PC-9 (cell line): ENCODE measurements around the gene LPCAT2. TPM values are rescaled to one million over a fixed set of nuclear protein-coding genes. Genes with fewer than 3 reads are reported as not detected.

Experiments
- BruUV-seq: library from RNA; stranded (reverse); fragments of 400-500 nt; replicated peaks from 2 replicates; lab custom pipeline; 2021; lab: Mats Ljungman, UMichigan
- CTCF ChIA-PET: fragments of 300-600 bp; sonication (Branson Sonifier 250); formaldehyde crosslinking; loops from one replicate; lab custom pipeline; 2022; ENCODE audit warnings: antibody characterized with exemption; lab: Charles Lee
- POLR2A ChIA-PET: fragments of 300-600 bp; sonication (Branson Sonifier 250); formaldehyde crosslinking; loops from one replicate; lab custom pipeline; 2022; ENCODE audit warnings: antibody characterized with exemption; ENCODE audit not compliant: unreplicated experiment; lab: Charles Lee
- DNase-seq, 2 experiments: peaks; one replicate each; pipeline versions ENCODE4 v3.0.0 to v3.0.0-alpha.2; 2015 to 2022; ENCODE audit warnings: mixed read lengths in 1 of 2
- H2AFZ ChIP-seq: fragments of 200-600 bp; sonication (generic); 2 replicates; pipeline ENCODE4 v1.8.1; 2017; ENCODE audit warnings: antibody characterized with exemption
- H3F3A ChIP-seq: fragments of 200-600 bp; sonication (generic); 2 replicates; pipeline ENCODE4 v1.8.1; 2017; ENCODE audit warnings: antibody characterized with exemption, mild to moderate bottlenecking, low read depth; ENCODE audit not compliant: insufficient read depth
- H3K27ac ChIP-seq: fragments of 200-600 bp; sonication (generic); 2 replicates; pipeline ENCODE4 v1.6.1; 2016; ENCODE audit warnings: mixed run types
- H3K27me3 ChIP-seq: fragments of 200-600 bp; sonication (generic); 2 replicates; pipeline ENCODE4 v1.6.1; 2016; ENCODE audit warnings: low read depth, mixed run types; ENCODE audit not compliant: insufficient read depth
- H3K36me3 ChIP-seq: fragments of 200-600 bp; sonication (generic); 2 replicates; pipeline ENCODE4 v1.6.1; 2016; ENCODE audit warnings: low read depth, mixed run types
- H3K4me1 ChIP-seq: fragments of 200-600 bp; sonication (generic); replicated peaks from 2 replicates; pipeline ENCODE4 v1.6.1; 2016; ENCODE audit warnings: mixed run types; ENCODE audit not compliant: insufficient read depth
- H3K4me2 ChIP-seq: fragments of 200-600 bp; sonication (generic); 2 replicates; pipeline ENCODE4 v1.6.1; 2017; ENCODE audit warnings: mixed run types
- H3K4me3 ChIP-seq: fragments of 200-600 bp; sonication (generic); 2 replicates; pipeline ENCODE4 v1.6.1; 2016; ENCODE audit warnings: mixed run types
- H3K79me2 ChIP-seq: fragments of 200-600 bp; sonication (generic); 2 replicates; pipeline ENCODE4 v1.6.1; 2017; ENCODE audit warnings: low read depth, mixed run types
- H3K9me2 ChIP-seq: fragments of 200-600 bp; sonication (generic); 2 replicates; pipeline ENCODE4 v1.8.1; 2017; ENCODE audit warnings: mild to moderate bottlenecking; ENCODE audit not compliant: insufficient read depth
- H3K9me3 ChIP-seq: fragments of 200-600 bp; sonication (generic); 2 replicates; pipeline ENCODE4 v1.8.1; 2016; ENCODE audit warnings: low read depth; ENCODE audit not compliant: insufficient read depth
- H4K20me1 ChIP-seq: fragments of 200-600 bp; sonication (generic); 2 replicates; pipeline ENCODE4 v1.8.1; 2017; ENCODE audit not compliant: insufficient read depth
- EZH2 ChIP-seq: fragments of 200-600 bp; sonication (generic); IDR thresholded peaks from 2 replicates; pipeline ENCODE4 v1.8.0; 2017; ENCODE audit warnings: antibody characterized with exemption, low read depth
- intact Hi-C: fragments of 100-400 bp; cut with micrococcal nuclease; formaldehyde crosslinking; loops from one replicate; pipeline ENCODE4 v1.10.0; 2022; ENCODE audit not compliant: unreplicated experiment
- total RNA-seq: library from RNA; stranded (reverse); gene quantifications from 2 replicates; pipeline ENCODE4 v1.2.3, GENCODE V29; 2021
- TF ChIP-seq, protein P1 (sequence below): fragments of 200-600 bp; sonication (generic); conservative IDR thresholded peaks from 2 replicates; pipeline ENCODE4 v1.6.1; 2017; ENCODE audit warnings: mixed run types, antibody characterized with exemption, mild to moderate bottlenecking, moderate library complexity

Gene LPCAT2
- total RNA-seq, 1 experiment from 2014 or later: 87.7 TPM

DNA sequence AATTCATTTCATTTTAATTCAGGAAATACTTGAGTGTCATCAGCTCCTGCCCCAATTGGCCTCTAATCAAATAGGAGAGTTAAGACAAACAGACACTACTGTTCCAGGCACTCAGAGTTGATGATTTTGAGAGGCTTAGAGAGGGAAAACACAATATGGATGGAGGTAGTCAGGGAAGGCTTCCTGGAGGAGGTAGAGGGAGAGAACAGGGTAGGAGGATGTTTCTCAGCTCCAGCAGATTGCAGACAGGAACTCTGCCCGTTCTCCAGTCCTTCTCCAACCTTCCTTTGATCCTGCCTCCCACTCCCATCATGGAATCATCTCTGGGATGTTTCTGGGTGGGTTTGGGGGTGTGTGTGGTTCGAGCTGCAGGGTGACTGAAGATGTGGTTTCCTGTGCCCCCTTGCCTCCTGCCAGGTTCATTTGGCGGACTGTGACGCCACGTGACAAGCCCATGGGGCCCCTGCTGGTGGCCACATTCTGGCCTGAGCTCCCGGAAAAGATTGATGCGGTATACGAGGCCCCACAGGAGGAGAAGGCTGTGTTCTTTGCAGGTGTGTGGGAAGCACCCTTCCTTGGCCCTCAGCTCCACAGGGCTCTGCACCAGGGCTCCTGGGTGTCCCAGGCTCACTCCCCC, 12.2 kb upstream of the LPCAT2 start:
- Histone ChIP-seq H4K20me1 (no peaks in the 10 kb centered on the region), H3K27ac (no peak overlapping the region), H3K79me2 (no peaks in the 10 kb centered on the region), H3K4me2 (no peak overlapping the region), H3K9me3 (no peaks in the 10 kb centered on the region), H3K9me2 (no peaks in the 10 kb centered on the region), H3K27me3 (no peaks in the 10 kb centered on the region), H2AFZ (no peak overlapping the region), H3F3A (peaks cover 27% of the 10 kb centered on the region; the same call in 1 of the 2 replicates), H3K4me1 (peaks cover 31% of the 10 kb centered on the region), H3K36me3 (no peaks in the 10 kb centered on the region), H3K4me3 (no peak overlapping the region)
- no peak for DNase-seq
- TF ChIP-seq, protein P1, sequence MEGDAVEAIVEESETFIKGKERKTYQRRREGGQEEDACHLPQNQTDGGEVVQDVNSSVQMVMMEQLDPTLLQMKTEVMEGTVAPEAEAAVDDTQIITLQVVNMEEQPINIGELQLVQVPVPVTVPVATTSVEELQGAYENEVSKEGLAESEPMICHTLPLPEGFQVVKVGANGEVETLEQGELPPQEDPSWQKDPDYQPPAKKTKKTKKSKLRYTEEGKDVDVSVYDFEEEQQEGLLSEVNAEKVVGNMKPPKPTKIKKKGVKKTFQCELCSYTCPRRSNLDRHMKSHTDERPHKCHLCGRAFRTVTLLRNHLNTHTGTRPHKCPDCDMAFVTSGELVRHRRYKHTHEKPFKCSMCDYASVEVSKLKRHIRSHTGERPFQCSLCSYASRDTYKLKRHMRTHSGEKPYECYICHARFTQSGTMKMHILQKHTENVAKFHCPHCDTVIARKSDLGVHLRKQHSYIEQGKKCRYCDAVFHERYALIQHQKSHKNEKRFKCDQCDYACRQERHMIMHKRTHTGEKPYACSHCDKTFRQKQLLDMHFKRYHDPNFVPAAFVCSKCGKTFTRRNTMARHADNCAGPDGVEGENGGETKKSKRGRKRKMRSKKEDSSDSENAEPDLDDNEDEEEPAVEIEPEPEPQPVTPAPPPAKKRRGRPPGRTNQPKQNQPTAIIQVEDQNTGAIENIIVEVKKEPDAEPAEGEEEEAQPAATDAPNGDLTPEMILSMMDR: no peak
- no peak for TF ChIP-seq EZH2
- BruUV-seq: no TSS peak
- CTCF ChIA-PET: no interaction called here
- intact Hi-C loops: no loop called here
- POLR2A ChIA-PET: no interaction called here

DNA sequence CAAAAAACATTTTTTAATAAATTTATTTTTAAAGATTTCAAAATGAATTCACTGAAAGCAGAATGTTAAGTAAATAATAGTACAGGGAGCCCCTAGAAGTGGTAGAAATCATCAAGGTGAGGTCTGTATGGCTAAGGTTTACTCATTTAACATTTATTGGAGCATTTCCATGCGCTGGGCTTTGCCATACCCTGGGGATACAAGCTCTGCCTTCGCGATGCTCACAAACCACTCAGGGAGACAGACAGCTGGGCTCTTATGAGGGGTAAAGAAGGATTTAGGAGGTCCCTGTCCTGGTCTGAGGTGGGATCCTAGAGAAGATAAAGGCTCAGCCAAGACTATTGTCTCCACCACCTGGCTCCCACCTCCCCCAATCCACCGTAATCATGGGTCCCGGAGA, 11.3 kb upstream of the LPCAT2 start:
- Histone ChIP-seq H3K79me2 (no peaks in the 10 kb centered on the region), H4K20me1 (no peaks in the 10 kb centered on the region), H3K27me3 (no peaks in the 10 kb centered on the region), H3K4me2 (no peak overlapping the region), H3K9me2 (no peaks in the 10 kb centered on the region), H3K27ac (no peak overlapping the region), H3K4me3 (no peak overlapping the region), H3K9me3 (no peaks in the 10 kb centered on the region), H2AFZ (no peak overlapping the region), H3K36me3 (no peaks in the 10 kb centered on the region), H3K4me1 (peaks cover 40% of the 10 kb centered on the region), H3F3A (peaks cover 35% of the 10 kb centered on the region)
- intact Hi-C loops: no loop called here
- CTCF ChIA-PET: no interaction called here
- no peak for TF ChIP-seq EZH2
- TF ChIP-seq, protein P1: no peak
- POLR2A ChIA-PET: no interaction called here
- no peak for DNase-seq
- no TSS peak for BruUV-seq

DNA sequence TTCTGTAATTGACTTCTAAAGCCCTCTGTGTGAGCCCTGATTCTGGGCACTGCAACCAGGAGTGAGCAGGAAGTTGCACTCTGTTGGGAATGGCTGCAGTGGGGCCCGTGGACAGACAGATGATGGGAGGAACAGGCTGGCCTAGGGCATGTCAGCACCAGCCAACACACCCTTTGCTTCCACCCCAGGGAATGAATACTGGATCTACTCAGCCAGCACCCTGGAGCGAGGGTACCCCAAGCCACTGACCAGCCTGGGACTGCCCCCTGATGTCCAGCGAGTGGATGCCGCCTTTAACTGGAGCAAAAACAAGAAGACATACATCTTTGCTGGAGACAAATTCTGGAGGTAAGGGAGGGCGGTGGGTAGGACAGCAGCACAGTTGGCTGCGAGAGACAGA, 10.8 kb upstream of the LPCAT2 start:
- no peak for DNase-seq
- Histone ChIP-seq H3K9me2 (no peaks in the 10 kb centered on the region), H3K79me2 (no peaks in the 10 kb centered on the region), H2AFZ (no peak overlapping the region), H3K36me3 (no peaks in the 10 kb centered on the region), H3K27me3 (no peaks in the 10 kb centered on the region), H3K4me1 (peaks cover 46% of the 10 kb centered on the region), H3K27ac (no peak overlapping the region), H3K4me3 (no peak overlapping the region), H3K4me2 (no peak overlapping the region), H4K20me1 (no peaks in the 10 kb centered on the region), H3K9me3 (no peaks in the 10 kb centered on the region), H3F3A (peaks cover 41% of the 10 kb centered on the region)
- intact Hi-C loops: no loop called here
- ChIA-PET POLR2A (no interaction called here), CTCF (no interaction called here)
- TF ChIP-seq, protein P1: no peak
- no peak for TF ChIP-seq EZH2
- BruUV-seq: no TSS peak
